Stomach (tissue), 4 donors: ENCODE measurements around the gene ANLN.

Experiments
- CTCF ChIP-seq, 7 experiments: fragments of 450-650 bp in 4 of 7; fragments of 200-600 bp in 3 of 7; sonication (generic) in 3 of 7; IDR thresholded peaks; one replicate each; pipeline ENCODE4 v1.5.1; 2016 to 2019; ENCODE audit warnings: antibody characterized with exemption in 7 of 7, control low read depth in 2 of 7, mild to moderate bottlenecking in 1 of 7
- POLR2AphosphoS5 ChIP-seq, 3 donors: sonication (generic); formaldehyde crosslinking; IDR thresholded peaks; one replicate each; pipeline ENCODE4 v1.6.1; 2016; ENCODE audit warnings: antibody characterized with exemption in 3 of 3

- no peak for TF ChIP-seq CTCF (IDR thresholded peaks at IDR 0.05)
- no peak for TF ChIP-seq POLR2AphosphoS5 (IDR thresholded peaks at IDR 0.05)
These were observed 28.4 kb upstream of the ANLN start for GRCh38 chr7:36361227-36361626.
